Prostate gland (tissue), 2 donors: ENCODE data around the gene SLC44A2.

Experiments used
- POLR2AphosphoS5 ChIP-seq: sonication (generic); formaldehyde crosslinking; IDR thresholded peaks from one replicate; pipeline ENCODE4 v1.6.1; 2017; ENCODE audit warnings: antibody characterized with exemption
- TF ChIP-seq, protein P1 (sequence below), 4 experiments: fragments of 200-600 bp in 2 of 4; fragments of 450-650 bp in 2 of 4; sonication (generic) in 2 of 4; IDR thresholded peaks; 1 replicate in 3 of 4; 2 replicates in 1 of 4; pipeline ENCODE4 v1.5.1; 2016 to 2019; ENCODE audit warnings: antibody characterized with exemption in 4 of 4, mild to moderate bottlenecking in 2 of 4, moderate library complexity in 2 of 4

- TF ChIP-seq, protein P1, sequence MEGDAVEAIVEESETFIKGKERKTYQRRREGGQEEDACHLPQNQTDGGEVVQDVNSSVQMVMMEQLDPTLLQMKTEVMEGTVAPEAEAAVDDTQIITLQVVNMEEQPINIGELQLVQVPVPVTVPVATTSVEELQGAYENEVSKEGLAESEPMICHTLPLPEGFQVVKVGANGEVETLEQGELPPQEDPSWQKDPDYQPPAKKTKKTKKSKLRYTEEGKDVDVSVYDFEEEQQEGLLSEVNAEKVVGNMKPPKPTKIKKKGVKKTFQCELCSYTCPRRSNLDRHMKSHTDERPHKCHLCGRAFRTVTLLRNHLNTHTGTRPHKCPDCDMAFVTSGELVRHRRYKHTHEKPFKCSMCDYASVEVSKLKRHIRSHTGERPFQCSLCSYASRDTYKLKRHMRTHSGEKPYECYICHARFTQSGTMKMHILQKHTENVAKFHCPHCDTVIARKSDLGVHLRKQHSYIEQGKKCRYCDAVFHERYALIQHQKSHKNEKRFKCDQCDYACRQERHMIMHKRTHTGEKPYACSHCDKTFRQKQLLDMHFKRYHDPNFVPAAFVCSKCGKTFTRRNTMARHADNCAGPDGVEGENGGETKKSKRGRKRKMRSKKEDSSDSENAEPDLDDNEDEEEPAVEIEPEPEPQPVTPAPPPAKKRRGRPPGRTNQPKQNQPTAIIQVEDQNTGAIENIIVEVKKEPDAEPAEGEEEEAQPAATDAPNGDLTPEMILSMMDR (IDR thresholded peaks at IDR 0.05) = no peak
- TF ChIP-seq POLR2AphosphoS5 = no peak
Observed at GRCh38 chr19:10587022-10587838, 38.1 kb upstream of the SLC44A2 start, which contains the start of gene AP1M2.
